Measurements from ENCODE around the gene THBS2.

The THBS2 gene

GRCh38 chr6:169236988-169237387 is 16.7 kb downstream of the THBS2 start:
- DNase-seq (ENCODE audit: low read depth in 1 of 2, low spot score in 1 of 2): no peak
- Histone ChIP-seq H3K27ac (replicated peaks) (no peak overlapping the region), H3K4me3 (replicated peaks; ENCODE audit: insufficient read depth, low read length) (no peak overlapping the region), H3K27me3 (ENCODE audit: insufficient read depth, poor library complexity, severe bottlenecking) (no peaks in the 10 kb centered on the region)
- TF ChIP-seq CTCF (IDR thresholded peaks at IDR 0.05; ENCODE audit: insufficient read depth, low read length) (no peak), REST (IDR thresholded peaks at IDR 0.05; ENCODE audit: insufficient replicate concordance, low read depth) (no peak), GABPA (IDR thresholded peaks at IDR 0.05; ENCODE audit: low read depth) (no peak), SPI1 (IDR thresholded peaks at IDR 0.05; ENCODE audit: borderline replicate concordance, low read depth) (no peak), POLR2AphosphoS5 (IDR thresholded peaks at IDR 0.05; ENCODE audit: low read depth) (no peak)

GRCh38 chr6:169236545-169236944 is 17.1 kb downstream of the THBS2 start:
- H3K27ac ChIP-seq (replicated peaks): no peak overlapping the region
- no peak for DNase-seq (ENCODE audit: low read depth in 1 of 2, low spot score in 1 of 2)
- TF ChIP-seq REST (IDR thresholded peaks at IDR 0.05; ENCODE audit: insufficient replicate concordance, low read depth): no peak
- no peak for TF ChIP-seq GABPA (IDR thresholded peaks at IDR 0.05; ENCODE audit: low read depth)
- TF ChIP-seq SPI1 (IDR thresholded peaks at IDR 0.05; ENCODE audit: borderline replicate concordance, low read depth): no peak
- no peak for TF ChIP-seq POLR2AphosphoS5 (IDR thresholded peaks at IDR 0.05; ENCODE audit: low read depth)
- TF ChIP-seq CTCF (IDR thresholded peaks at IDR 0.05; ENCODE audit: insufficient read depth, low read length): no peak
- no peaks in the 10 kb centered on the region for H3K27me3 ChIP-seq (ENCODE audit: insufficient read depth, poor library complexity, severe bottlenecking)
- no peak overlapping the region for H3K4me3 ChIP-seq (replicated peaks; ENCODE audit: insufficient read depth, low read length)

GRCh38 chr6:169235286-169235685 is 18.4 kb downstream of the THBS2 start:
- Histone ChIP-seq H3K27me3 (ENCODE audit: insufficient read depth, poor library complexity, severe bottlenecking) (no peaks in the 10 kb centered on the region), H3K4me3 (replicated peaks; ENCODE audit: insufficient read depth, low read length) (no peak overlapping the region), H3K27ac (replicated peaks) (no peak overlapping the region)
- no peak for TF ChIP-seq SPI1 (IDR thresholded peaks at IDR 0.05; ENCODE audit: borderline replicate concordance, low read depth)
- TF ChIP-seq GABPA (IDR thresholded peaks at IDR 0.05; ENCODE audit: low read depth): no peak
- TF ChIP-seq REST (IDR thresholded peaks at IDR 0.05; ENCODE audit: insufficient replicate concordance, low read depth): no peak
- TF ChIP-seq POLR2AphosphoS5 (IDR thresholded peaks at IDR 0.05; ENCODE audit: low read depth): no peak
- TF ChIP-seq CTCF (IDR thresholded peaks at IDR 0.05; ENCODE audit: insufficient read depth, low read length): no peak
- no peak for DNase-seq (ENCODE audit: low read depth in 1 of 2, low spot score in 1 of 2)

Data from HL-60 (cell line).